ENCODE results near the gene ADARB2. TPM values are rescaled to one million over a fixed set of nuclear protein-coding genes. Genes with fewer than 3 reads are reported as not detected.

Gene ADARB2
- total and polyA plus RNA-seq, 10 of the 15 experiments (the other 5 are each of a cell fraction or from before 2014, with no cell fraction given): 0.02 to 4.1 (median 0.76) TPM

GRCh38 chr10:1591045-1591444, 146.3 kb downstream of the ADARB2 start:
- ATAC-seq (no peak), FAIRE-seq (no peak), DNase-seq (ENCODE audit: low read depth, low spot score) (no peak)
- WGBS (ENCODE audit: insufficient coverage, insufficient replicate concordance, low lambda C conversion rate, missing lambda C conversion rate): 42% methylated on average over 12 of the region's 12 CpGs
- H3K36me3 ChIP-seq (ENCODE audit: control insufficient read depth in 2 of 2, insufficient read depth in 2 of 2, low read length in 1 of 2): no peaks in the 10 kb centered on the region
- in situ Hi-C loops (cut with MboI) (no loop called here), intact Hi-C loops (cut with micrococcal nuclease; ENCODE audit: unreplicated experiment) (no loop called here)
- TF ChIP-seq NBN (IDR thresholded peaks at IDR 0.05): no peak
- no peak for TF ChIP-seq RBBP5 (conservative IDR thresholded peaks at IDR 0.05)
- TF ChIP-seq MAX (IDR thresholded peaks at IDR 0.05; ENCODE audit: low read depth, low read length): no peak
- no peak for TF ChIP-seq REST (IDR thresholded peaks at IDR 0.05; ENCODE audit: low read depth, low read length)
- TF ChIP-seq SIX5 (IDR thresholded peaks at IDR 0.05; ENCODE audit: low read depth, low read length, severe bottlenecking): no peak
- TF ChIP-seq ATF7 (IDR thresholded peaks at IDR 0.05; ENCODE audit: low read depth): no peak
- no peak for TF ChIP-seq POLR2AphosphoS2 (IDR thresholded peaks at IDR 0.05; ENCODE audit: low read depth, low read length)
- BruUV-seq (replicated peaks): no TSS peak
- H3K79me2 ChIP-seq (ENCODE audit: control insufficient read depth, insufficient read depth, low read length): no peaks in the 10 kb centered on the region
- no peak overlapping the region for H3K9ac ChIP-seq (ENCODE audit: control insufficient read depth, insufficient read depth, low read length)
- ChIA-PET SMC1A (ENCODE audit: uncharacterized antibody, unreplicated experiment) (no interaction called here), CTCF (no interaction called here), RAD21 (ENCODE audit: unreplicated experiment) (no interaction called here), POLR2A (no interaction called here)
- H3K4me3 ChIP-seq: no peak overlapping the region
- H3K27me3 ChIP-seq (replicated peaks in 1 of 2; ENCODE audit: control insufficient read depth in 2 of 2, insufficient read depth in 2 of 2, low read length in 1 of 2): no peaks in the 10 kb centered on the region
- H3K4me2 ChIP-seq (ENCODE audit: control insufficient read depth, insufficient read depth): no peak overlapping the region
- H3K9me3 ChIP-seq (replicated peaks; ENCODE audit: control insufficient read depth, insufficient read depth, low read length): no peaks in the 10 kb centered on the region; the same call in 2 of the 3 replicates
- no peak overlapping the region for H2AFZ ChIP-seq (ENCODE audit: control insufficient read depth, low read depth, low read length)
- H4K20me1 ChIP-seq (ENCODE audit: control insufficient read depth, insufficient read depth): no peaks in the 10 kb centered on the region; the same call in 1 of the 2 replicates
- no peak overlapping the region for H3K27ac ChIP-seq (ENCODE audit: control insufficient read depth, insufficient read depth)
- H3K4me1 ChIP-seq (ENCODE audit: control insufficient read depth, insufficient read depth, low read length): no peaks in the 10 kb centered on the region

Data from GM12878 (cell line).